COLO668 (cell line): ENCODE results near the gene UBAC2.
"Not testable (repeated sequence)": the region's sequence is repeated elsewhere in the genome, so short reads cannot be mapped to it uniquely, and the experiment has no call there.

Experiments used
- DNase-seq: peaks from one replicate; lab custom pipeline; 2025; ENCODE audit not compliant: unreplicated experiment; lab: John Stamatoyannopoulos, UW

The UBAC2 gene

GRCh38 chr13:99231721-99232120 is 31.1 kb downstream of the UBAC2 start:
- no peak for DNase-seq

DNA sequence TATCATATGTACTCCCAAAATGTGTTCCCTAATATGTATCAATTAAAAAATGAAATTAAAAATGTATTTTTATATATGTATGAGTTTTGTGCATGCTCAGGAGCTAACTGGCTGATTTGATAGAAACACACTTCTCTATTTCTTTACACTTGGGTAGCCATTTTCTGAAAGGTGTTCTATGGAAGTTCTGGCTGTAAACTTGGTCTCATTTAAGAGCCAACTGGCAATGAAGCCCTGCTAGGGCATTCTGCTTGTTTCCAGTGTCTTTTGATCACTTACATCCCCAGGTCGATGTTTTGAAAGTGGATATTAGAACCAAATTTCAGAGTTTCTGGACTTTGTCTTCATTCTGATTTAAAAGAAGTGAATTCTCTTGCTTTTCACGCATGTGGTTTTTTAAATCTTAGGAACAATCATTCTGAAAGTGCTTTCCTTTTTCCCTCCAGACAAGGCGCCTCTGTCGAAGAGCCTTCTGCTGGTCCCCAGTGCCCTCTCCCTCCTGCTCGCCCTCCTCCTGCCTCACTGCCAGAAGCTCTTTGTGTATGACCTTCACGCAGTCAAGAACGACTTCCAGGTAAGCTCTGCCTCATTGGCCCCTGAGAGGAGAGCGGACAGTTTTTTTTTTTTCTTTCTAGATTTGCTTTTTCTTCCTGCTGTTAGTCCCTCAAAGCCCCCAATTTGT is 37.5 kb downstream of the UBAC2 start:
- DNase-seq = no peak

DNA sequence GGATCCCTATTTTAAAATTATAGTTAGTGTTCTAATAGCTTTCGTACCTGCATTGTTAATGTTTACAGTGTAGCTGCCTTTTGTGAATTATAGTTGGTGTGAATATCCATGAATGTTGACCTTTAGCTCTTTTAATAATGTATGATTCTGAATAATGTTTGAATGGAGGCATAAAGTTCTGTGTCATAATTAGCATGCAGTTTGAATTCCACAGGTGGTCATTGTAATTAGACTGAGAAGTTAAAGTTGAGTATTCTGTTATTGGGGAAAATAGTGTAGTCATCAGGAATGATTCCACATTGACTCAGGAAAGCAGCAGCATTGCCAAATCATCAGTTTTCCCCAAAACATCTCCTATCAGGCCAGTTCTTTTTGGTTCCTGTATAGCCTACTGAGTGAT is 45.4 kb downstream of the UBAC2 start:
- no peak for DNase-seq

GRCh38 chr13:99249178-99249577 is 48.5 kb downstream of the UBAC2 start:
- DNase-seq = not testable (repeated sequence)

DNA sequence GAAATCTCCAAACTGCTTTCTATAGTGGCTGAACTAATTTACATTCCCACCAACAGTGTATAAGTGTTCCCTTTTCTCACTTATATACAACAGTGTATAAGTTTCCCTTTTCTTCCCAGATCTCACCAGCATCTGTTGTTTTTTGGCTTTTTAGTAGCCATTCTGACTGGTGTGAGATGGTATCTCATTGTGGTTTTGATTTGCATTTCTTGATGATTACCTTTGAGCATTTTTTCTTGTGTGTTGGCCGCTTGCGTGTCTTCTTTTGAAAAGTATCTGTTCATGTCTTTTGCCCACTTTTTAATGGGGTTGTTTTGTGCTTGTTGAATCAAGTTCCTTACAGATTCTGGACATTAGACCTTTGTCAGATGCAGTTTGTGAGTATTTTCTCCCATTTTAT is 49.0 kb downstream of the UBAC2 start:
- DNase-seq = not testable (repeated sequence)

- DNase-seq = no peak
These were observed 50.5 kb downstream of the UBAC2 start for GRCh38 chr13:99250982-99251825.

GRCh38 chr13:99251921-99252320 is 51.3 kb downstream of the UBAC2 start:
- DNase-seq = no peak

DNA sequence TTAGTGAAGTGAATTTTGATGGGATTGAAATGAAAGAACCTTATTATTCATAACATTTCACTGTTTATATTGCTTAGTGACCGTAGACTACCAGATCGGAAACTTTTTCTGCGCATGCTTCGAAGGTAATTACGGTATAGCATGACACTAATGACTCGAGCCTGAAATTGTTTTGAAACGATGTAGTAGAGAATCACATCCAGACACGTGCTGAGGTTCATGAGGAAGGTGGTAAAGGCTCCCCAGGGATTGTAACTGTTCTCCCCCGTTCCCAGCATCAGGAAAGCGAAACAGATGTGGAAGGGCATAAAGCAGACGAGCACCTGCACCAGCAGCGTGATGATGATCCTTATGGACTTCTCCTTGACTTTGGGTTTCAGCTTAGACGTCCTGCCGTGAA is 54.2 kb downstream of the UBAC2 start:
- DNase-seq = no peak

GRCh38 chr13:99255271-99255670 is 54.6 kb downstream of the UBAC2 start:
- no peak for DNase-seq

- DNase-seq = no peak
These were observed 55.6 kb downstream of the UBAC2 start for GRCh38 chr13:99256283-99256682.

DNA sequence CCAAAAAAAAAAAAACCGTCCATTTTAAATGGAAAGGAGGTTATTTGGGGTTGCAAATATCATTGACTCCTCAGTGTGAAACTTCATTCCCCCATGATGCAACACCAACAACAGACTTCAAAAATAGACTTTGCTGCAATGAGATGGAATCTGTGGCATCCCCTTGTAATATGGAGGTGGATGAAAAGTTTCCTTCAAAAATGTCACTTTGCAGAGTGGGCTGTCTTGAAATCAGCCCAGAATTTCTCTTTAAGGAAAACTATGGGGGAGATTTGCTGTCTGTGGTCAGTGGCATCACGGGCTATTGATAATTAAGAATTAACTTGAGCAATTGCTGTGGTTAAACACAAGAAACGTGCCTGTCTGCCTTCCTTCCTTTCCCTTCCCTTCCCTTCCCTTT is 56.1 kb downstream of the UBAC2 start:
- DNase-seq = no peak

DNA sequence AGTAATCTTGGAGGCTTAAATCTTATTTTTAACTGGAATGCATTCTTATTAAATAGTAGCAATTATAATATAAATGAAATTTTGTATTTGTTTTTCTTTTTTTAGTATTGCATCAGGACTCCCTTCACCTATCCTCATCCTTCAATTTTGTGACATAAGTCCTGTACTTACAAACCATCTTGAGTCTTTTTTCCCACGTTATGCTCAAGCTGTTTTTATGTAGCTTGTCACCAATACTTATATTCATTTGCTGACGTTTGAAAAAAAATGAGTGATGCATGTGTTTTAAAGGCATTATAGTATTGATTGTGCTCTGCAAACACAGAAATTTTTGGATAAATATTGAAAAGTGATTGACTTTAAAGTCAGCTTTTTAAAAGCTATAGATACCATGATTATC is 56.6 kb downstream of the UBAC2 start:
- DNase-seq = no peak

GRCh38 chr13:99258210-99258860 is 57.7 kb downstream of the UBAC2 start, which contains the start of gene GPR18:
Gene GPR18 (minus strand): TSS chr13:99258379. CDS start chr13:99255872, 2,507 bp downstream.
- DNase-seq = no peak

DNA sequence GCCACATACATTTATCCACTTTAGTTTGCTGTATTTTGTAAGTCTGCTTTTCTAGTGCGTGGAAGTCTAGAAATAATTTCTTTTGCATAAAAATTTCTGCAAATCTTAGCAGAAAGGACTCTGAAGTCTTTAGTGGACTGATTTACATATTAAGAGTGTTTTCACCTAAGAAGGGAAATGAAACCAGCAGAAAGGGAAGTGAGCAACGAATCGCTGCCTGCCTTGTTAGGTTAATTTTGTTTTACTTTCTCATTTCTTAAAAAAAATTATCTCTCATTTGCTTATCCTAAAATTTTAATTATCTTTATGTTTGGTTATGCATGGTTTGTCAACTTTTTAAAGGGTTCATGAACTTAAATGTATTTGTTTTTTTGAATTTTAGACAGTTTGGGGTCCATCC is 58.3 kb downstream of the UBAC2 start:
- DNase-seq = no peak

DNA sequence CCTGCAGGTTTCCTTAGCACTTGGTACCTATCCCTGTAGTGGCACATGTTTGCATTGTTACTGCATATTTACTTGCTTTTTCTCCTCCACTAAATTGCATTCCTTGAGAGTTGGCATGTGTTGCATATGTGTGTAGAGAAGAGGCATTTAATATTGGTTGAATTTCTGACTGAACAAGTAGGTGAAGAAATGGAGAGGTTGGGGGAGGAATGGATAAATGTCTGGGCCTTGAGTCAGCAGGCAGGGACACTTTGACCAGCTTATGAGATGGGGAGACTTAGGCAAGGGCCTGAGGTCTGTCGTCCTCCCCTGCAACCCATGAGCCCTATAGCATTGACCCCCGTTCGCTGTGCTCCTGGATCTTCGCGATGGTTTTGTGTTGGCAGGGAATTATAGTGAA is 59.6 kb downstream of the UBAC2 start:
- DNase-seq = no peak

- DNase-seq = no peak
These were observed 60.4 kb downstream of the UBAC2 start for GRCh38 chr13:99261059-99261458.

DNA sequence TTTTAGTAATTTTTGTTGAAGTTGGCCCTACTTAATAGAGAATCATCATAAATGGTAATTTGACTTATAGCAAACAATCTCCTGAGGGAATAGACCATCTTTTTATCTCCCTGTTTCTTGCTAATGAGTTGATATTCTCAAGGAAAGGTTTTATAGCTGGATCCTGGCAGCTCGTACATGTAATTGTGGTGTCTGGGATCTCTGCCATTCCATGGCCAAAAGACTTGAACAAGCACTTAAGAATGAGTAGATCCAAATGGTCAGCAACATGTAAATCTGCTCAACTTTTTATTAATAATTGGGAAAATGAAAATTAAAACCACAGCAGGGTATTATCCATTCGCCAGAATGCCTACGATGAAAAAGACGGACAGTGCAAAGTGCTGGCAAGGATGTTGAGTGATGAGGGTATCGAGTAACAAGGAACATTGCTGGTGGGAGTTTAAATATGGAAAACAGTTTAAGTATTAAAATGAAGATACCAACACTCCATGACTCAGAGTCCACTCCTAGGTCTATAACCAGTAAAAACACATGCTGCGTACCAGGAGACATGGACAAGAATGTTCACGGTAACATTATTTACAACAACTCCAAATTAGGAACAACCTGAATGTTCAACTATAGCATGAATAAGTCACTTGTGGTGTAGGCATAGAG is 62.6 kb downstream of the UBAC2 start:
- DNase-seq = no peak

DNA sequence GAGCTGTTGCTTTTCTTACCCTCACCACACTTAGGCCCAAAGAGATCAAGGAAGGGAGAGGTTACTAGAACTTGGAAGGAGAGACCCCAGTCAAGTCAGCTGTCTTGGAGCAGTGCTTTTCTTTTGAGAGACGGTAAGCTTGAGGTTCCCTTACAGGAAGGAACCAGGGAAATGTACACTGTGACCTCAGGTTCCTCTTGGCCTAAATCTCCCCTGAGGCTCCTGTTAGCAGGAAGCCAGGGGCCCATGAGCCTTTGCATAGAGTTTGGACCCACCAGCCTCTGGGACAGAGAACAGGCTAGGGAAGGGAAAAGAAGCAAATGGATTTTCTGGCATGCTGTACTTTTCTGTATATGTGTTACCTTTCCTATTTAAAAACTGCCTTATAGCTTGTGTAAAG is 63.4 kb downstream of the UBAC2 start:
- no peak for DNase-seq

- no peak for DNase-seq
These were observed 64.6 kb downstream of the UBAC2 start for GRCh38 chr13:99265162-99265800.

DNA sequence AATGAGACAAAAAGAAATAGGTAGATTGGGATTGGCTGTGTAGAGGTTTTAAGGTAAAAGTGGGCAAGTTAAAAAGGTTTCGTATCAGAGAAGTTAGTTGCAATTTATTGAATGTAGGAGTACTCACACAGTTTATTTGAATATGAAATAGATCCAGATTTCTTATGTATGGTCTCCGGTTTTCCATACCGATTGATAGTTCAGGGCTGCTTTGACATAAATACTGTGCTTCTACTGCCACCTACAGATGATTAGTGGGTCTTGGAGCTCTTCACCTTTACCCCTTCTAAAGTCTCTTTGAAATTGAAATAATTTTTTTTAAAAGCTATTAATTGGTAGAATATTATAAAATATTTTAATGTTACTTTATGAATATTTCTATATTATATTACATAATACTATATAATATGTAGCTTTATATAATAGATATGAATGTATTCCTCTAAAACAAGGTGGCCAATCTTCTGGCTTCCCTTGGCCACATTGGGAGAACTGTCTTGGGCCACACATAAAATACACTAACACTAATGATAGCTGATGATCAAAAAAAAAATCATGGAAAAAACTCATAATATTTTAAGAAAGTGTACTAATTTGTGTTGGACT is 65.3 kb downstream of the UBAC2 start:
- no peak for DNase-seq

DNA sequence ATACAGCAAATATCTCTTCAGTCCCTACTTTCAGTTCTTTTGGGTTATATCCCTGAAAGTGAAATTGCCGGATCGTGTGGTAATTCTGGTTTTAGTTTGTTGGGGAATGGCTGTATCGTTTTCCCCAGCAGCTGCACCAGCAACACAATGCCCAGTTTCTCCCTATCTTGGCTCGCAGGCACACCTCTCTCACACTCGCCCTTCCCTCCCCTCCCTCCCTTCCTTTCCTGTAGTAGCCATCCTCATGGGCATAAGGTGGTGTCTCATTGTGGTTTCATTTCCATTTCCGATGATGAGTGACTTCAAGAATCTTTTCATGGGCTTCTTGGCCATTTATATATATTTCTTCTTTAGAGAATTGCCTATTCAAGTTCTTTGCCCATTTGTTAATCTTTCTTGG is 66.2 kb downstream of the UBAC2 start:
- DNase-seq = no peak
